NCI-H748 (cell line): ENCODE measurements around the gene STK10.

Source experiments
- DNase-seq: peaks from one replicate; lab custom pipeline; 2025; ENCODE audit not compliant: unreplicated experiment; lab: John Stamatoyannopoulos, UW

STK10 gene

GRCh38 chr5:172063463-172064235, 124.4 kb downstream of the STK10 start:
- DNase-seq = no peak

DNA sequence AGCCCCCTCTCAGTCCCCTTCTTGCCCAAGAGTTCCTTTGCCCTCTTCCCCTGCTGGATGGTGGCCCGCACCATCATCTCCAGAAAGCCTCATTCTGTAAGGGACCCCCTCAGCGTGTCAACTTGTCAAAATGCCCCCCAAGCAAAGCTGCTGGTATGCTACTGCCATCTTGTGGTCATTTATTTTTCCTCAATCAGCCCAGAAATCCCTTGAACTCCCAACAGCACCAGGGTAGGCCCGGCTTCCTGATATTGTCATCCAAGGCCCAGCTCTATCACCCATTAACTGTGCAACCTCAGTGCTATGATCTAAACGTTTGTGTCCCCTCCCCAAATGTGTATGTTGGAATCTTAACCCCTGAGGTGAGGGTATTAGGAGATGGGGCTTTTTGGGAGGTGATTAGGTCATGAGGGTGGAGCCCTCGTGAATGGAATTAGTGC, 128.3 kb downstream of the STK10 start:
- no peak for DNase-seq

GRCh38 chr5:172058088-172058487, 129.9 kb downstream of the STK10 start:
- no peak for DNase-seq

DNA sequence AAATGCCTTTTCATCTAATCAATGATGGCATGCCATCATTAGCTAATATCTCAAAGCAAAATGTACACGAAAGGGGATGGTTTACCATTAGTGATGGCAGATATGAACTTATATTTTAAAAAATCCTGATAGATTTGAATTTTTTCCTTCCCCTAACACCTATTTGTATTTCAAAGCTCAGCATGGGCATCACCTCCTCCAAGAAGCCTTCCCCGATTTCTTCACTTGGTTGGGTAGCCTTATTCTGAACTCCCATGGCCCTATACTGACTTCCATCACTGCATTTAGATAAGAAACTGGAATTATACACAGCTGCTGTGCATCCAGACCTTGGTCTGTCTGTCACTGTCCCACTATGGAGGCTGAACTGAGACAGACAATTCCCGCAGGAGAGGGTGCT, 132.0 kb downstream of the STK10 start:
- no peak for DNase-seq

DNA sequence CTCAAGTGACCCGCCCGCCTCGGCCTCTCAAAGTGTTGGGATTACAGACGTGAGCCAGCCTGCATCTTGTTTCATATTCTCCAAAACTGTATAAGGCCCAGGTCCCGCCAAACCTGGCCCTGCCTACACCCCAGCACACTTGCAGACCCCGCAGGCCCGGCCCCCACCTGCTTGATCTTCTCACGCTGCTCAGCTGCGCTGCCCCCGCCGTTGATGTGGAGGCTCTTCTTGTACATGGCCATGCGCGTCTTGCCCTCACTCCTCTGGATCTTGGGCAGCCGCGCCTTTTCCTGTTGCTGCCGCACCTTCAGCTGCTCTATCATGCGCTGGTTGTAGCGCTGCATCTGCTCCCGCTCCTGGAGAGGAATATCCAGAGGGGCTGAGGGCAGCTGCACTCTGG, 132.6 kb downstream of the STK10 start:
- no peak for DNase-seq

DNA sequence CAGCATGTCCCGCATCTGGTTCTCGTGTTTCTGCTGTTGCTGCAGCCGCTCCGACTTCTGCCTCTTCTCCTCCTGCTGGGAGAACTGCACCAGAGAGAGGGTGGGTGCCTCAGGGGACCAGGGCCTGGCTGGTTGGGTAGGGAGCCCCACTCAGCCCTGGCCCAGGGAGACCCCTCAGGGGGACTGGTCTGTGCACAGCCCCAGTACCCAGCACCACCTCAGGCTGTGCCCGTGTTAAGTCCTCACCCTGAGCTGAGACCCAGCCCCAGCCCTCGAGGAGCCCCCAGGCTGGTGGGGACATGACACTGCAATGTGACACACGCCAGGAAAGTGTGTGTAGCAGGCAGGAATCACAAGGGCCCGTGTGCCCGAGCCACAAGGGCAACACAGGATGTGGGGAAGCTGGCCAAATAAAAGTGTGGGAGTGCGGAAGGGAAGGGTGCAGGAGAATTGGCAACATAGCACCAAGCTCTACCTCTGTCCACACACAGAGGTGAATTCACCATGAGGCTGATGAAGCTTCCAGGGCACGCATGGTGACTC, 133.3 kb downstream of the STK10 start:
- no peak for DNase-seq

DNA sequence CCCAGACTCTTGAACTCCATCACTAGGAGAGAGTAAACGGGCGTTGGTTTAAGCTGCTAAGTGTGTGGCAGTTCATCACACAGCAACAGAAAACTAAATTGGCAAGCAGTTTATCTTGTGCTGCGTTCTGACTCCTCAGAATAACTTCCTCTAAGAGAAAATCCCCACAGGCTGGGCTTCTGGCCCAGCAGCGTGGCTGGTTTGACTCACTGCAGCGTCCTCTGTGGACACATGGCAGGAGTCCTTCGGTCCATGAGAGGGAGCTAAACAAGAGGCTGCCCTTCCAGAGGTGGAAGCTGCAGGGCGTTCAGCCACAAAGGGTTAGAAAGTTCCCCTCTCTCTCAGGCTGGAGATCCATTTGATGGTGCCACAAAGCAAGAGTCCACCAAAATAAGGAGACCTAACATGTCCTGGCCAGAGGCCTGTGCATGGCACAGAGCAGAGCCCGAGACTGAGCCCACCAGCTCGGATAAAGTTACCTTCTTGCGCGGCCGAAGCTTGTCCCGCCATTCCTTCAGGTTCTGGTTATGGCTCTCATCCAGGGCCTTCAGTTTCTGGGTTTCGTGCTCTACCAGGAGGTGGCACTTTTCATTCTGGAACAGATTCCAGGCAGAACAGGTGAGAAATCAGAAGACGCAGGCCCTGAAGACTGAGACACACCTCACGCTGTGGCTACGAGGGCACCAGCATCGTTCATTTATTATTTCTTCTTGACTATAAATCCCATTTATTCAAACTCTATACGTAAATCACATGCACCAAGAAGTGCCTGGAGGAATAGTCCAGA, 135.4 kb downstream of the STK10 start:
- no peak for DNase-seq

DNA sequence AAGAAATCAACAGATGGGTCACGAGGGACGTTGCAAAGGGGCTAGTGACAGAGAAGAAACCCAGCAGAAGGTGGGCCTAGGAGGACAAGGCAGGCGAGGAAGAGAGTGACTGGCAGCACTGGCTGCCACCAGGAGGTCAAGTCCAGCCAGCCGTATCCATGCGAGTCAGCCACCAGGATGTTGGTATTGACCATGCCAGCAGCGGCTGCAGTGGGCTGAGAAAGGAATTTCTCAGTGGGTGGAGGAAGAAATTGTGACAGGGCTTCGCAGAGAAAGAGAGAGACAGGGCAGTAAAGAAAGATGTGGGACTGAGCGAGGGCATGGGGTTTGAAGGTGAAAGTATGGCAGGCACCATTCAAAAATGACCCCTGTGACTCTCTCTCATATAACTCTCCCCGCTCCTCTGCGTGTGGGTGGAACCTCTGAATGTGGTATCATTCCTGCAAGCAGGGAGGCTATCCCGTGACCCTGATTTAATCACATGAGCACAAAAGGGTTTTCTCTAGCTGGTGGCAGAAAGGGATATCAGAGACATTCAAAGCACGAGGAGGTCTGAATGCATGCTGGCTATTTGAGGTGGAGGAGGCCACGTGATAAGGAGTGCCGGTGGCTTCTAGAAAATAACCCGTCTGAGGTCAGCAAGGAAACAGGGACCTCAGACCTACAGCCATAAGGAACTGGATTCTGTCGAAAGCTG, 136.2 kb downstream of the STK10 start:
- no peak for DNase-seq

DNA sequence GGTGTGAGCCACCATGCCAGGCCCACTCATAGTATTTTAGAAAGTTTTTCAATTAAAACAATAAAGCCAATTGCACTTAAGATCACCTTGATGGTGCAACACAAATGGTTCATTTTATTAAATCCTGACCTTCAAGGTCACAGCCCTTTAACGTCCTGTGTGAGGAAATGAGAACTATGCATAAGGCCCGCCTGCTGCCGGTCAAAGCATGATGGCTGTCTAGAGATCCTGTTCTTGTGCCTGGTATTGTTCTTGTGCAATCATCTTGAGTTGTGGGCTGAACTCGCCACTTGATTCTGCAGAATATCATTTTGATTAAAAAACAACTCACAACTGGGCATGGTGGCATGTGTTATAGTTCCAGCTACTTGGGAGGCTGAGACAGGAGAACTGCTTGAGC, 137.9 kb downstream of the STK10 start:
- DNase-seq = no peak

GRCh38 chr5:172049226-172049796, 138.7 kb downstream of the STK10 start:
- no peak for DNase-seq

DNA sequence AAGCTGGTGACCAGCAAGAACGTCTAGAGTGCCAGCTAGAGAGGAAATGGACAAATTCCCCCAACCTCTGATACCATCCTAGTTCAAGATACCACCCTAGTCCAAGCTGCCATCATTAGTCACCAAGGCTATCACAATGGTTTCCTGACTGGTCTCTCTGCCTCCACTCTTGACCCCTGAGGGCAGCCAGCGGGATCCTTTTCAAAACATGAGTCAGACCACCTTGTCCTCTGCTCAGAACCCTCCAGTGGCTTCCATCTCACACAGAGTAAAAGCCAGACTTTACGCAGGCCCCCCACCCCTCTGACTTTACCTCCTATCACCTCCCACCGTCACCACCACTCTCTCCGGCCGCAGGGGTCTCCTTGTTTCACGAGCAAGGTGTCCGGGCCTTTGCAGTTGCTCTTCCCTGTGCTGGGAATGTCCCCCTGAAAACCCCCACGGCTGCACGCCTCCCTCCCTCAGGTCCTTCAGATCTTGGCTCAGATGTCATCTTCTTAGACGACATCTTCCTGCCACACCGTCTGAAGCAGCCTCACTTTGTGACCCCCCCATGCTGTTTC, 139.4 kb downstream of the STK10 start:
- no peak for DNase-seq

GRCh38 chr5:172048170-172048422, 139.9 kb downstream of the STK10 start:
- DNase-seq = no peak

- DNase-seq = no peak
Measured at GRCh38 chr5:172046593-172046992, 141.4 kb downstream of the STK10 start.

GRCh38 chr5:172045315-172045632, 142.8 kb downstream of the STK10 start:
- no peak for DNase-seq

- DNase-seq = no peak
Measured at GRCh38 chr5:172044631-172045314, 143.3 kb downstream of the STK10 start.

GRCh38 chr5:172043865-172044264, 144.2 kb downstream of the STK10 start:
- DNase-seq = no peak

DNA sequence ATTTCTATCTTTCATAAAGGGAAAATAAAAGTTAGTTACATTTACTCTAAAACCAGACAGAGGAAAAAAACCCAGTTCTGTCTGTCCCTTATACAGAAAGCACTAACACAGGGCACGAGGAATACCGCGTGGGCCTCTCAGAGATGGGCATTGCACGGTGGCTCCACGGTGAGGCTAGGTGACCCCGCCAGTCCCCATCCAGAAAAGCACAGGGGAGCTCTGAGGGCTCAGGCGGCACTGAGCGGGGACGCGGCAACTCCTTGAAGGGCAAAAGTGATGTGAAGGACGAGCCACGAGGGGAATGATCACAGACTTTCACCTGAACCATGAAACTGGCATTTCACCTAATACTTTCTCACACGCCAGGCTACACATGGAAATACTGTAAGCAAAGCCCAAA, 145.8 kb downstream of the STK10 start:
- no peak for DNase-seq

DNA sequence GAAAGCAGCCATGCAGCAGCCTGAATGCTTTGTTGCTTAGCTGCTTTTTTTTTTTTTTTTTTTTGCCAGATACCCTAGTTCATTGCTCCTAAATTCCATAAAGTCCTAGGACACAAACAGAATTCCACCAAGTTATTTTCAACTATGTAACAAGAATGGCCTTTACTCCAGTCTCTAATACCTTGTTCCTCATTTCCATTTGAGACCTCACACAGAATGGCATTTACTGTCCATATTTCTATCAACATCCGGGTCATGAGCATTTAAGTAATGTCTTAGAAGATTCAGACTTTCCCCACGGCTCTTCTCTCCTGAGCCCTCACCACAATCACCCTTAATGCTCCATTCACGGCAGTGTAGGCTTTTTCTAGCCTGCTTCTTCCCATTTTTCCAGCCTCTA, 149.9 kb downstream of the STK10 start:
- no peak for DNase-seq

DNA sequence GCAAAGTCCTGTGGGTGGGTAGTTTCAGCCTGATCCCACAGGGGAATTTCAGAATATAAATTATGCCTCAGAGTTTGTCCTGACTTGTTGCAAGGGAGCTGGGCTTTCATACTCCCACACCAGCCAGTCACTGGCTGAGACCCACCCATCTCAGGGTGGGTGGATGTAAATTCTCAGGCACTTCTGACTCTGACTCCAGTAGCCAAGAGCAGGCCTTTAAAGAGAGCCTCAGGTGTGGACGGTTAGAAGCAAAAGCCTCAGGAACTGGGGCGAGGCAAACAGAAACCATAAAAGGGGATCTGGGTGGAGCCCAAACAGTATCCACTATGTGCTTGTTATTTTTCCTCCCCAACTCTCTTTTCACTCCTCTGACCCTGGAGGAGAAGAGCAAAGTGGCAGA, 153.0 kb downstream of the STK10 start:
- no peak for DNase-seq

DNA sequence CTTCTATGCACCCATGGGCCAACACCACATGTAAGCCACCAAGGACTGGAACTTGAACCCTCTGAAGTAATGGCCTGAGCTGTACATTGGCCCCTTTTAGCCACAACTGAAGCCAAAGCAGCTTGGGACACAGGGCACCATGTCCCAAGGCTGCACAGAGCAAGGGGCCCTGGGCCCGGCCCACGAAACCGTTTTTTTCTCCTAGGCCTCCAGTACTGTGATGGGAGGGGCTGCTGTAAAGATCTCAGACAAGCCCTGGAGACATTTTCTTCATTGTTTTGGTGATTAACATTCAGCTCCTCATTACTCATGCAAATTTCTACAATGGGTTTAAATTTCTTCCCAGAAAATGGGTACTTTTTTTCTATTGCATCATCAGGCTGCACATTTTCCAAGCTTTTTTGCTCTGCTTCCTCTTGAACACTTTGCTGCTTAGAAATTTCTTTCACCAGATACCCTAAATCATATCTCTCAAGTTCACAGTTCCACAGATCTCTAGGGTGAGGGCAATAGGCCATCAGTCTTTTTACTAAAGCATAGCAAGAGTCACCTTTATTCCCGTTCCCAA, 156.0 kb downstream of the STK10 start:
- no peak for DNase-seq
